Measurements from ENCODE around the gene UBQLN1. TPM values are rescaled to one million over a fixed set of nuclear protein-coding genes. Genes with fewer than 3 reads are reported as not detected.

UBQLN1 gene
- polyA plus RNA-seq, 1 of the 3 experiments (the other 2 are of a cell fraction) = 60.3 TPM

- no peak for TF ChIP-seq MAX (IDR thresholded peaks at IDR 0.05; ENCODE audit: low read depth)
Observed at GRCh38 chr9:83670381-83670780, 37.4 kb downstream of the UBQLN1 start (continued).

GRCh38 chr9:83669067-83669466, 38.7 kb downstream of the UBQLN1 start:
- Histone ChIP-seq H3K4me1 (ENCODE audit: control insufficient read depth in 1 of 2, insufficient read depth in 2 of 2, low read depth in 1 of 2, low read length in 1 of 2) (peaks cover 0 to 5% of the 10 kb centered on the region in 2 experiments; a peak in 1 of 4 replicates), H3K79me2 (ENCODE audit: insufficient read depth) (peaks cover 86% of the 10 kb centered on the region), H3K27ac (ENCODE audit: low read depth in 2 of 2, low read length in 1 of 2) (no peak overlapping the region), H3K9me2 (no peaks in the 10 kb centered on the region), H3K4me3 (ENCODE audit: low read depth in 2 of 2, low read length in 1 of 2) (no peak overlapping the region), H3K9ac (no peak overlapping the region), H3K9me3 (no peaks in the 10 kb centered on the region), H3F3A (replicated peaks; ENCODE audit: insufficient read depth) (peaks cover 4% of the 10 kb centered on the region), H3K4me2 (no peak overlapping the region), H4K20me1 (ENCODE audit: insufficient read depth) (peaks cover 5% of the 10 kb centered on the region; the same call in 1 of the 2 replicates), H3K36me3 (replicated peaks in 1 of 2; ENCODE audit: control insufficient read depth in 1 of 2, insufficient read depth in 2 of 2, low read length in 1 of 2) (peaks cover 64 to 71% of the 10 kb centered on the region in 2 experiments), H3K27me3 (ENCODE audit: insufficient read depth) (no peaks in the 10 kb centered on the region), H2AFZ (ENCODE audit: low read depth) (no peak overlapping the region)
- ChIA-PET CTCF (interaction anchor here (1.0 to 1.2 kb wide), 2 partner anchors 20 to 24 kb away, joined by 3 read pairs; no protein-coding TSS in a partner anchor), POLR2A (no interaction called here)
- no peak for DNase-seq
- WGBS (ENCODE audit: low lambda C conversion rate) = 97% methylated on average over 1 of the region's 1 CpG
- TF ChIP-seq PBX3 (IDR thresholded peaks at IDR 0.05) (no peak), RAD21 (IDR thresholded peaks at IDR 0.05; ENCODE audit: low read length) (no peak), USF2 (IDR thresholded peaks at IDR 0.05; ENCODE audit: borderline replicate concordance, low read depth, low read length) (no peak), FOSL2 (IDR thresholded peaks at IDR 0.05; ENCODE audit: borderline replicate concordance, low read depth) (no peak), EP300 (IDR thresholded peaks at IDR 0.05; ENCODE audit: borderline replicate concordance in 1 of 2, low read depth in 1 of 2, low read length in 1 of 2) (no peak), ELF1 (IDR thresholded peaks at IDR 0.05) (no peak), IRF3 (IDR thresholded peaks at IDR 0.05; ENCODE audit: low read depth, low read length) (no peak)

DNA sequence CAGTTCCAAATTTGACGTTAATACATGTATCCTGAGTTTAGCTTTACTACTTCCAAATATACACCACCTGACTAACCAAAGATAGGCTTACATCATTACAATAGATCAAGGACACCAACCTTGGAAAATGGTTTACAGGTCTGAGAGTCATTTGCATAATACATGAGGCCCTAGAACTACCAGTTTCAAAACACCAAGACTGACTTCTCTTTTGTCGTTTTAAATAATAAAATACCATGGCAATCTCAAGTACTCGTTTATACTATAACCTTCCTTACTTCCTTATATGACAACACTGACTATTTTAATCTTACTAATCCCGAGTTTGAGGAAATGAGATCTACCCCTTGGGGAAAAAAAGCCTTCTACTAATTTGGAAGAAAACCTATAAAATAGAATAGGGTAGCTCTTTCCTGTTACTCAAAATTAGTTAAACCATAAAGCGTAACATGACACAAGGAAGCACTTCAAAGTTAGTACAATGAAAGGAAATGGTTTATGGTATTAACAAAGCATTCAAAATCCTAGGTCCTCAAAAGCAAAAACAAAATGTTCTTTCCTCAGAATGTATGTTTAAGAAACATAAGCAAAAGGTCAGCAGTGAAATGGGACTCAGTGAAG, 42.1 kb downstream of the UBQLN1 start:
- Histone ChIP-seq H3K27me3 (ENCODE audit: insufficient read depth) (no peaks in the 10 kb centered on the region), H2AFZ (ENCODE audit: low read depth) (no peak overlapping the region), H3K36me3 (replicated peaks in 1 of 2; ENCODE audit: control insufficient read depth in 1 of 2, insufficient read depth in 2 of 2, low read length in 1 of 2) (peaks cover 71 to 80% of the 10 kb centered on the region in 2 experiments), H3K4me2 (no peak overlapping the region), H3K9ac (no peak overlapping the region), H3K27ac (ENCODE audit: low read depth in 2 of 2, low read length in 1 of 2) (no peak overlapping the region), H3F3A (replicated peaks; ENCODE audit: insufficient read depth) (peaks cover 4% of the 10 kb centered on the region), H4K20me1 (ENCODE audit: insufficient read depth) (peaks cover 5% of the 10 kb centered on the region; the same call in 1 of the 2 replicates), H3K9me3 (no peaks in the 10 kb centered on the region), H3K9me2 (no peaks in the 10 kb centered on the region), H3K4me1 (ENCODE audit: control insufficient read depth in 1 of 2, insufficient read depth in 2 of 2, low read depth in 1 of 2, low read length in 1 of 2) (peaks cover 0 to 5% of the 10 kb centered on the region in 2 experiments; a peak in 1 of 4 replicates), H3K79me2 (ENCODE audit: insufficient read depth) (peaks cover 75% of the 10 kb centered on the region), H3K4me3 (ENCODE audit: low read depth in 2 of 2, low read length in 1 of 2) (no peak overlapping the region)
- ChIA-PET POLR2A (no interaction called here), CTCF (interaction anchor here (2.9 kb wide), 1 partner anchor 16 kb away, joined by 12 read pairs; no protein-coding TSS in a partner anchor)
- 83% methylated on average over 5 of the region's 5 CpGs for WGBS (ENCODE audit: low lambda C conversion rate)
- TF ChIP-seq IRF3 (IDR thresholded peaks at IDR 0.05; ENCODE audit: low read depth, low read length) = no peak
- no peak for DNase-seq
